Ishikawa (cell line): ENCODE results near the gene AP3B1.

Experiments used
- CEBPB ChIP-seq: IDR thresholded peaks from 2 replicates; pipeline ENCODE4 v1.6.1; 2012
- CREB1 ChIP-seq: IDR thresholded peaks from 2 replicates; pipeline ENCODE4 v1.6.1; 2012; ENCODE audit warnings: low read depth
- EGR1 ChIP-seq: IDR thresholded peaks from 2 replicates; pipeline ENCODE4 v1.6.1; 2012
- EP300 ChIP-seq: IDR thresholded peaks from 2 replicates; pipeline ENCODE4 v1.6.1; 2012; ENCODE audit warnings: borderline replicate concordance
- FOXM1 ChIP-seq: IDR thresholded peaks from 2 replicates; pipeline ENCODE4 v1.6.1; 2012; ENCODE audit warnings: low read depth, borderline replicate concordance
- NFIC ChIP-seq: IDR thresholded peaks from 2 replicates; pipeline ENCODE4 v1.6.1; 2012
- RAD21 ChIP-seq: IDR thresholded peaks from 2 replicates; pipeline ENCODE4 v1.6.1; 2012; ENCODE audit warnings: low read depth
- TAF1 ChIP-seq: IDR thresholded peaks from 2 replicates; pipeline ENCODE4 v1.6.1; 2012; ENCODE audit warnings: low read depth, mild to moderate bottlenecking
- TCF12 ChIP-seq: IDR thresholded peaks from 2 replicates; pipeline ENCODE4 v1.6.1; 2012; ENCODE audit warnings: low read depth
- TEAD4 ChIP-seq: IDR thresholded peaks from 2 replicates; pipeline ENCODE4 v1.6.1; 2012
- YY1 ChIP-seq: IDR thresholded peaks from 2 replicates; pipeline ENCODE4 v1.6.1; 2012; ENCODE audit warnings: low read depth
- ZBTB7A ChIP-seq: IDR thresholded peaks from 2 replicates; pipeline ENCODE4 v1.6.1; 2012; ENCODE audit warnings: low read depth
- TF ChIP-seq, protein P1 (sequence below): IDR thresholded peaks from 2 replicates; pipeline ENCODE4 v1.6.1; 2012
- TF ChIP-seq, protein P2 (sequence below): IDR thresholded peaks from 2 replicates; pipeline ENCODE4 v1.6.1; 2012; ENCODE audit warnings: low read depth, mild to moderate bottlenecking
- TF ChIP-seq, protein P3 (sequence below): IDR thresholded peaks from 2 replicates; pipeline ENCODE4 v1.6.1; 2012

AP3B1 gene

DNA sequence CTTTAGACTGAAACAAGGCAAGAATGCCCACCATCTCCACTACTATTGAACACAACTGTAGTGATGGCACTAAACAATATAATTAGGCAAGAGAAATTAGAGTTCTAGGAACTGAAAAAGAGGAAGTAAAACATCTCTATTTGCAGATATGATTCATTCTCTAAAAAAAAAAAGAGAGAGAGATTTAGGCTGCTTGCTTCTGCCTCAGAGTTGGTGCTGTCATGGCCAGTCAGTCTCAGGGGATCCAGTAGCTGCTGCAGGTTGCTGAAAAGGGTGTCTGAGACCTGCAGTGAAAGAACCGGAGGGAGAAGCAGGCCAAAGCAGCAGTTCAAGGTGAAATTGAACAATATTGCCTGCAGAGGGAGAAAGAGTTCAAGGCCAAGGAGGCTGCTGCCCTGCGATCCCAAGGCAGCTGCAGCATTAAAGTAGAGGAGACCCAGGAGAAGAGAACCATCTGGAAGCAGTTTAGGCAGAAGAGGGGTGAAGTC, 72.5 kb downstream of the AP3B1 start:
- TF ChIP-seq TCF12 = no peak
- no peak for TF ChIP-seq FOXM1
- TF ChIP-seq EP300 = no peak
- TF ChIP-seq RAD21 = no peak; the same call in 1 of the 2 replicates
- no peak for TF ChIP-seq ZBTB7A
- no peak for TF ChIP-seq CREB1
- no peak for TF ChIP-seq CEBPB
- TF ChIP-seq, protein P1, sequence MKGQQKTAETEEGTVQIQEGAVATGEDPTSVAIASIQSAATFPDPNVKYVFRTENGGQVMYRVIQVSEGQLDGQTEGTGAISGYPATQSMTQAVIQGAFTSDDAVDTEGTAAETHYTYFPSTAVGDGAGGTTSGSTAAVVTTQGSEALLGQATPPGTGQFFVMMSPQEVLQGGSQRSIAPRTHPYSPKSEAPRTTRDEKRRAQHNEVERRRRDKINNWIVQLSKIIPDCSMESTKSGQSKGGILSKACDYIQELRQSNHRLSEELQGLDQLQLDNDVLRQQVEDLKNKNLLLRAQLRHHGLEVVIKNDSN = no peak
- TF ChIP-seq TAF1 = no peak
- no peak for TF ChIP-seq EGR1

DNA sequence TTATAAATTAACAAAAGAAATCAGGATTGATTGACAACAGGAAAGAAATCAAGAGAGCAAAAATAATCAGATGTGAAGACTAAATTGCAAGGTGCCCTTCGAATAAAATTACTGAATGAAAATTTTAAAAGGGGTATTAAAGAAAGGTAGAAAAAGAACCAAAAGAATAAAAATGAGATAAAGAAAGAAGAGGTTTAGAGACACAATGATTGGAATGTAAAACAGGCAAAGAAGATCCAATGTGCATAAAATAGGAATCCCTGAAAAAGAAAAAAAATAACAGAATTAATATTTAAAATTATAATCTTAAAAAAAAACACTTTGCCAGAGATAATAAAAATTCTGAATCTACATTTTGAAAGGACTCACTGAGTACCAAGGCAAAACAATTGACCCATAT, 73.0 kb downstream of the AP3B1 start:
- TF ChIP-seq, protein P2, sequence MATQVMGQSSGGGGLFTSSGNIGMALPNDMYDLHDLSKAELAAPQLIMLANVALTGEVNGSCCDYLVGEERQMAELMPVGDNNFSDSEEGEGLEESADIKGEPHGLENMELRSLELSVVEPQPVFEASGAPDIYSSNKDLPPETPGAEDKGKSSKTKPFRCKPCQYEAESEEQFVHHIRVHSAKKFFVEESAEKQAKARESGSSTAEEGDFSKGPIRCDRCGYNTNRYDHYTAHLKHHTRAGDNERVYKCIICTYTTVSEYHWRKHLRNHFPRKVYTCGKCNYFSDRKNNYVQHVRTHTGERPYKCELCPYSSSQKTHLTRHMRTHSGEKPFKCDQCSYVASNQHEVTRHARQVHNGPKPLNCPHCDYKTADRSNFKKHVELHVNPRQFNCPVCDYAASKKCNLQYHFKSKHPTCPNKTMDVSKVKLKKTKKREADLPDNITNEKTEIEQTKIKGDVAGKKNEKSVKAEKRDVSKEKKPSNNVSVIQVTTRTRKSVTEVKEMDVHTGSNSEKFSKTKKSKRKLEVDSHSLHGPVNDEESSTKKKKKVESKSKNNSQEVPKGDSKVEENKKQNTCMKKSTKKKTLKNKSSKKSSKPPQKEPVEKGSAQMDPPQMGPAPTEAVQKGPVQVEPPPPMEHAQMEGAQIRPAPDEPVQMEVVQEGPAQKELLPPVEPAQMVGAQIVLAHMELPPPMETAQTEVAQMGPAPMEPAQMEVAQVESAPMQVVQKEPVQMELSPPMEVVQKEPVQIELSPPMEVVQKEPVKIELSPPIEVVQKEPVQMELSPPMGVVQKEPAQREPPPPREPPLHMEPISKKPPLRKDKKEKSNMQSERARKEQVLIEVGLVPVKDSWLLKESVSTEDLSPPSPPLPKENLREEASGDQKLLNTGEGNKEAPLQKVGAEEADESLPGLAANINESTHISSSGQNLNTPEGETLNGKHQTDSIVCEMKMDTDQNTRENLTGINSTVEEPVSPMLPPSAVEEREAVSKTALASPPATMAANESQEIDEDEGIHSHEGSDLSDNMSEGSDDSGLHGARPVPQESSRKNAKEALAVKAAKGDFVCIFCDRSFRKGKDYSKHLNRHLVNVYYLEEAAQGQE = no peak
- TF ChIP-seq TAF1 (no peak), YY1 (no peak), TEAD4 (no peak), CREB1 (no peak), ZBTB7A (no peak), RAD21 (no peak), FOXM1 (no peak), EP300 (no peak), EGR1 (no peak), TCF12 (no peak), CEBPB (no peak), NFIC (no peak)
- TF ChIP-seq, protein P1 = no peak
- TF ChIP-seq, protein P3, sequence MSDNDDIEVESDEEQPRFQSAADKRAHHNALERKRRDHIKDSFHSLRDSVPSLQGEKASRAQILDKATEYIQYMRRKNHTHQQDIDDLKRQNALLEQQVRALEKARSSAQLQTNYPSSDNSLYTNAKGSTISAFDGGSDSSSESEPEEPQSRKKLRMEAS = no peak

DNA sequence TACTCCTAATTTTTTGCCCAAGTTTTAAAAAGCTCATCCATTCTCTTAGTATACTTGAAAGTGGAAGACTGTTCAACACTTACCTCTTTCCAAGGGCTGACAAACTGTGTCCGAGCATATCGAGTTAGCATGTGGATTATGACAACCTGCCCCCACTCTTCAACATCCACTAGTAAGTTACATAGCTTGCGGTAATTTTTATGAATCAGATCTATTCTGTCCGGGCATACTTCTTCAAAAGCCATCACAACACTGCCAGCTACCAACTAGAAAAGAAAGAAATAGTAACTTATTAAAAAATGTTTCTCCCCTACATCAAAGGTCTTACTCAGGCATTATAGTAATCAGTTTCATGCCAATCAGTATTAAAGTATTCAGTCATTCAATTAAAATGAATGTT, 78.5 kb downstream of the AP3B1 start:
- no peak for TF ChIP-seq EGR1
- TF ChIP-seq TAF1 = no peak
- TF ChIP-seq RAD21 = no peak

DNA sequence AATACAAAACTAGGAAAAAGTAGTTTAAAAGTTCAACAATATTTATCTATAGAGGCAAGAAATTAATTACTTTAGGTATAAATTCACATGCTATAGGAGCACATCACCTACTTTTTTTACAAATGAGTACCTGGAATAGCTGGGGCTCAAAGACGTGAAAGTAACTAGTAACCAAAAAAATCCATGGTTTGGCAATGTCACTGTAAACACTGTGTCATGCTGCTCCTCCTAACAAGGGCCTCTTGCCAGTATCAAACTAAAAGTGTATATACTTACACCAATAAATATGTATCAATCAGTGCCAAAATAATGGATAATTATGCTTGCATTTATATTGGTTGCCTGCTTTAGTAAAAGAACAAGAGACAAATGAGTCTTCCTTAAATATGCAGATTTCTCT, 78.9 kb downstream of the AP3B1 start:
- TF ChIP-seq TEAD4 = no peak
- TF ChIP-seq RAD21 = no peak
- TF ChIP-seq, protein P2 = no peak
- no peak for TF ChIP-seq TAF1
- no peak for TF ChIP-seq EP300
- no peak for TF ChIP-seq FOXM1
- TF ChIP-seq YY1 = no peak
- no peak for TF ChIP-seq CEBPB
- TF ChIP-seq, protein P1 = no peak
- no peak for TF ChIP-seq NFIC
- no peak for TF ChIP-seq ZBTB7A
- no peak for TF ChIP-seq EGR1

DNA sequence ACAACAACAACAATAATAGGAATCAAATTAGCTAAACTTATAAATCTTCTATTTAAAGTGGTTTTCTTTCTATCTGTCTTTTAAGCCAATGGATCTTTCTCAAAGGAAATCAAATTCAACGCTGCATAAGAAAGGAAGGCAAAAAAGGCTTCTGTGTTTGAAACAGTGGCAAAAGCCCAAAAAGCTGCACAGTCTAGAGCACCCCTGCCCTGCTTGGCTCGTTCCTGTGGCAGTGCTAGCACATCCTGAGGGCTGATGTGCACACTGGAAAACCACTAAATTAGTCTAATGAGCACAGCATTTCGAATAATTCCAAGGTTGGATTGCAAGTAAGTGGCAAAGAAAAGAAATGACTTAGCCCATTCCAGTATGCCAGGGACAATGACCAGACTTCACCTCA, 80.7 kb downstream of the AP3B1 start:
- no peak for TF ChIP-seq EP300

DNA sequence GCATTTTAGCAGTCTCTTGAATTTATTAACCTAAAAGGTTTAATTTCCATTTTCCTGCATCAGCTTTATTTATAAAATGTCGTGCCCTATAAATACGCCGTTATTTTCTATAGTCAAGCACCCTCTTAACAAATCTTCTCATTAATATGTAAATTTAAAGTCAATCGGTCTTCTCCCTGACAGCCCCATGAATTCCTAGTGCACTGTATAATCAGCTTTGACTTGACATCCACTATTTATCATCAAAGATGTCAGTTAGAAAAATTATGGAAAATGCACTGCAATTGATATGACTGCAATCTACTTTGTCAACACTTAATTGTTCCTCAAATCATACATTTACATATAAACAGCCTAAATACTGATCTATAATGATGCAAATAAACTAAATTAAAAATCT, 83.4 kb downstream of the AP3B1 start:
- TF ChIP-seq YY1 = no peak
- TF ChIP-seq, protein P3 = no peak
- no peak for TF ChIP-seq TCF12
- no peak for TF ChIP-seq TEAD4
- TF ChIP-seq TAF1 = no peak
- no peak for TF ChIP-seq FOXM1
- no peak for TF ChIP-seq RAD21
- TF ChIP-seq CREB1 = no peak
- no peak for TF ChIP-seq EP300
- TF ChIP-seq CEBPB = no peak
- TF ChIP-seq, protein P2 = no peak
- TF ChIP-seq NFIC = no peak
- TF ChIP-seq, protein P1 = no peak
- no peak for TF ChIP-seq ZBTB7A
